CD4-positive, alpha-beta memory T cell (primary cell): ENCODE data around the gene DDX23. TPM values are rescaled to one million over a fixed set of nuclear protein-coding genes. Genes with fewer than 3 reads are reported as not detected.
"Not testable (repeated sequence)": the region's sequence is repeated elsewhere in the genome, so short reads cannot be mapped to it uniquely, and the experiment has no call there.

ENCODE experiments used
- CTCF ChIA-PET: fragments of 350-600 bp; sonication (Branson Sonifier 250); formaldehyde crosslinking; loops from one replicate; lab custom pipeline; 2021; ENCODE audit warnings: inconsistent platforms; ENCODE audit not compliant: partially characterized antibody; lab: Charles Lee
- POLR2A ChIA-PET: fragments of 350-600 bp; sonication (Branson Sonifier 250); formaldehyde crosslinking; loops from one replicate; lab custom pipeline; 2021; ENCODE audit not compliant: partially characterized antibody; lab: Charles Lee
- DNase-seq, 5 donors: peaks; one replicate each; pipeline versions ENCODE4 v3.0.0 to v3.0.0-alpha.2; 2020 to 2022; ENCODE audit warnings: mixed read lengths in 1 of 5
- H3K27ac ChIP-seq: one replicate; pipeline ENCODE4 v1.7.0; 2013; ENCODE audit warnings: low read depth, low read length
- H3K27me3 ChIP-seq: 2 replicates; pipeline ENCODE4 v1.7.0; 2013; ENCODE audit warnings: mild to moderate bottlenecking, low read length, moderate library complexity; ENCODE audit not compliant: insufficient read depth
- H3K36me3 ChIP-seq: 2 replicates; pipeline ENCODE4 v1.7.0; 2013; ENCODE audit warnings: mild to moderate bottlenecking, low read length, moderate library complexity; ENCODE audit not compliant: insufficient read depth
- H3K4me1 ChIP-seq: 2 replicates; pipeline ENCODE4 v1.7.0; 2013; ENCODE audit warnings: mild to moderate bottlenecking, low read length, moderate library complexity; ENCODE audit not compliant: insufficient read depth
- H3K4me3 ChIP-seq, 2 donors: one replicate each; pipeline ENCODE4 v1.7.0; 2013; ENCODE audit warnings: low read length in 2 of 2, mild to moderate bottlenecking in 1 of 2
- H3K9me3 ChIP-seq, 2 donors: one replicate each; pipeline ENCODE4 v1.7.0; 2013; ENCODE audit warnings: low read length in 2 of 2, control low read depth in 1 of 2; ENCODE audit not compliant: control insufficient read depth in 1 of 2
- H3K27ac Mint-ChIP-seq, 7 donors: one replicate each; pipeline ENCODE4 v1.8.0; 2020 to 2021; ENCODE audit warnings: mixed read lengths in 7 of 7, mild to moderate bottlenecking in 6 of 7, inconsistent platforms in 3 of 7, moderate library complexity in 3 of 7
- H3K27me3 Mint-ChIP-seq, 2 donors: one replicate each; pipeline ENCODE4 v1.8.0; 2020 to 2021; ENCODE audit warnings: mixed read lengths in 2 of 2
- H3K36me3 Mint-ChIP-seq, 2 donors: one replicate each; pipeline ENCODE4 v1.8.0; 2020 to 2021; ENCODE audit warnings: mixed read lengths in 2 of 2, inconsistent platforms in 1 of 2, mild to moderate bottlenecking in 1 of 2
- H3K4me1 Mint-ChIP-seq, 4 donors: one replicate each; pipeline ENCODE4 v1.8.0; 2020 to 2021; ENCODE audit warnings: mixed read lengths in 4 of 4, mild to moderate bottlenecking in 1 of 4
- H3K4me3 Mint-ChIP-seq, 8 donors: one replicate each; pipeline ENCODE4 v1.8.0; 2020 to 2021; ENCODE audit warnings: mixed read lengths in 8 of 8, mild to moderate bottlenecking in 7 of 8, moderate library complexity in 6 of 8, inconsistent platforms in 3 of 8
- H3K9me3 Mint-ChIP-seq, 8 donors: one replicate each; pipeline ENCODE4 v1.8.0; 2020 to 2021; ENCODE audit warnings: mixed read lengths in 8 of 8, mild to moderate bottlenecking in 5 of 8, inconsistent platforms in 3 of 8, moderate library complexity in 1 of 8
- intact Hi-C: fragments of 100-400 bp; cut with micrococcal nuclease; formaldehyde crosslinking; loops from one replicate; pipeline ENCODE4 v1.15.1; 2023
- polyA plus RNA-seq, 2 donors: library from polyadenylated mRNA; unstranded; fragments of 300-500 nt; fragmentation: Illumina TruSeq; gene quantifications; one replicate each; pipeline ENCODE4 v1.2.3, GENCODE V29; 2021
- total RNA-seq, 2 experiments: library from RNA; stranded (reverse); gene quantifications; one replicate each; pipeline ENCODE4 v1.2.3, GENCODE V29; 2021

The DDX23 gene
- total and polyA plus RNA-seq, 4 experiments from 2014 or later = 14.3 to 158 (median 106) TPM

GRCh38 chr12:48858043-48858442 is 6.1 kb upstream of the DDX23 start:
- peaks cover 5% of the 10 kb centered on the region in 2 donors for H3K27me3 Mint-ChIP-seq
- H3K9me3 ChIP-seq = no peaks in the 10 kb centered on the region
- H3K36me3 Mint-ChIP-seq = peaks cover 2 to 3% of the 10 kb centered on the region in 2 donors
- intact Hi-C loops = no loop called here
- H3K27ac ChIP-seq = no peak overlapping the region
- H3K9me3 Mint-ChIP-seq = no peaks in the 10 kb centered on the region
- ChIA-PET CTCF (interaction anchor here (7.6 to 13.4 kb wide), 2 partner anchors 30 to 80 kb away, joined by 154 to 247 read pairs; no protein-coding TSS in a partner anchor), POLR2A (no interaction called here)
- H3K4me3 Mint-ChIP-seq = no peak overlapping the region
- H3K27me3 ChIP-seq = peaks cover 8% of the 10 kb centered on the region
- H3K27ac Mint-ChIP-seq = no peak overlapping the region
- peaks cover 1% of the 10 kb centered on the region for H3K4me1 ChIP-seq
- no peak overlapping the region for H3K4me3 ChIP-seq
- H3K4me1 Mint-ChIP-seq = peaks cover 3 to 5% (median 4%) of the 10 kb centered on the region in 4 donors
- H3K36me3 ChIP-seq = no peaks in the 10 kb centered on the region
- DNase-seq = no peak

GRCh38 chr12:48857278-48857994 is 5.5 kb upstream of the DDX23 start:
- ChIA-PET CTCF (interaction anchor here (0.9 to 13.4 kb wide), 5 partner anchors 8 to 121 kb away, joined by 4 to 247 read pairs (median 7); partner anchors contain the start of genes RND1 and WNT1), POLR2A (interaction anchor here (0.6 to 7.7 kb wide), 2 partner anchors 9 to 333 kb away, joined by 3 to 82 read pairs; partner anchors contain the start of gene RND1)
- Mint-ChIP-seq H3K27ac (no peak overlapping the region), H3K36me3 (peaks cover 2 to 3% of the 10 kb centered on the region in 2 donors), H3K4me3 (no peak overlapping the region), H3K4me1 (peaks cover 9 to 10% (median 10%) of the 10 kb centered on the region in 4 donors), H3K9me3 (no peaks in the 10 kb centered on the region), H3K27me3 (peaks cover under 1 to 4% of the 10 kb centered on the region in 2 donors)
- intact Hi-C loops = no loop called here
- Histone ChIP-seq H3K27me3 (peaks cover 2% of the 10 kb centered on the region), H3K4me3 (no peak overlapping the region), H3K4me1 (peaks cover 7% of the 10 kb centered on the region), H3K27ac (no peak overlapping the region), H3K9me3 (no peaks in the 10 kb centered on the region), H3K36me3 (no peaks in the 10 kb centered on the region)
- DNase-seq = no peak

GRCh38 chr12:48856379-48856778 is 4.4 kb upstream of the DDX23 start:
- H3K27ac ChIP-seq = no peak overlapping the region
- Mint-ChIP-seq H3K36me3 (peaks cover 3 to 8% of the 10 kb centered on the region in 2 donors), H3K27me3 (no peaks in the 10 kb centered on the region), H3K27ac (peak overlapping the region in 1 of 7 donors; percentile 24), H3K4me1 (peaks cover 11 to 20% (median 14%) of the 10 kb centered on the region in 4 donors), H3K9me3 (no peaks in the 10 kb centered on the region), H3K4me3 (no peak overlapping the region)
- no peaks in the 10 kb centered on the region for H3K27me3 ChIP-seq
- no peaks in the 10 kb centered on the region for H3K9me3 ChIP-seq
- no peak for DNase-seq
- POLR2A ChIA-PET = interaction anchor here (7.7 kb wide), 1 partner anchor 10 kb away, joined by 82 read pairs; the partner anchor contains the start of gene RND1
- no peaks in the 10 kb centered on the region for H3K36me3 ChIP-seq
- CTCF ChIA-PET = interaction anchor here (0.9 to 13.4 kb wide), 7 partner anchors 9 to 122 kb away, joined by 3 to 247 read pairs (median 7); partner anchors contain the start of genes RND1 and WNT1
- H3K4me3 ChIP-seq = no peak overlapping the region
- intact Hi-C loops = no loop called here
- peaks cover 8% of the 10 kb centered on the region for H3K4me1 ChIP-seq

- H3K36me3 ChIP-seq = not testable (repeated sequence)
- POLR2A ChIA-PET = interaction anchor here (7.7 kb wide), 1 partner anchor 11 kb away, joined by 82 read pairs; the partner anchor contains the start of gene RND1
- CTCF ChIA-PET = interaction anchor here (1.2 to 13.4 kb wide), 8 partner anchors 9 to 139 kb away, joined by 3 to 247 read pairs (median 56); partner anchors contain the start of gene RND1
These were observed 3.0 kb upstream of the DDX23 start for GRCh38 chr12:48854932-48855331.

GRCh38 chr12:48854488-48854887 is 2.5 kb upstream of the DDX23 start:
- H3K4me1 ChIP-seq = peaks cover 26% of the 10 kb centered on the region
- no peak overlapping the region for H3K4me3 ChIP-seq
- Mint-ChIP-seq H3K4me1 (peaks cover 24 to 38% (median 31%) of the 10 kb centered on the region in 4 donors), H3K27ac (peak overlapping the region in 1 of 7 donors; percentile 25), H3K27me3 (no peaks in the 10 kb centered on the region), H3K36me3 (peaks cover 9 to 25% of the 10 kb centered on the region in 2 donors), H3K4me3 (no peak overlapping the region), H3K9me3 (no peaks in the 10 kb centered on the region)
- H3K27ac ChIP-seq = no peak overlapping the region
- no peaks in the 10 kb centered on the region for H3K27me3 ChIP-seq
- POLR2A ChIA-PET = interaction anchor here (0.7 to 7.7 kb wide), 3 partner anchors 12 to 125 kb away, joined by 3 to 82 read pairs (median 54); partner anchors contain the start of genes RND1 and WNT1
- no peak for DNase-seq
- intact Hi-C loops = no loop called here
- H3K36me3 ChIP-seq = peaks cover 8% of the 10 kb centered on the region
- CTCF ChIA-PET = interaction anchor here (0.8 to 13.4 kb wide), 19 partner anchors 10 to 142 kb away, joined by 3 to 247 read pairs (median 11); partner anchors contain the start of genes CACNB3, RND1 and WNT1
- no peaks in the 10 kb centered on the region for H3K9me3 ChIP-seq

More at GRCh38 chr12:48854932-48855331, 3.0 kb upstream of the DDX23 start:
- H3K4me3 Mint-ChIP-seq, H3K4me3 ChIP-seq, DNase-seq, H3K9me3 Mint-ChIP-seq, H3K9me3 ChIP-seq, H3K27ac ChIP-seq, intact Hi-C loops, H3K27me3 Mint-ChIP-seq, H3K27me3 ChIP-seq: not testable (repeated sequence)
- H3K4me1 ChIP-seq = peaks cover 22% of the 10 kb centered on the region
- H3K4me1 Mint-ChIP-seq = peaks cover 22 to 34% (median 27%) of the 10 kb centered on the region in 4 donors
- H3K36me3 Mint-ChIP-seq = peaks cover 7 to 21% of the 10 kb centered on the region in 2 donors
- H3K27ac Mint-ChIP-seq = peak overlapping the region in 1 of 7 donors; percentile 25

GRCh38 chr12:48852734-48853688 is 1.0 kb upstream of the DDX23 start:
- Mint-ChIP-seq H3K4me1 (peaks cover 27 to 43% (median 35%) of the 10 kb centered on the region in 4 donors), H3K4me3 (peak overlapping the region; percentile 91 to 100 (median 98)), H3K27ac (peak overlapping the region; percentile 92 to 99 (median 99)), H3K27me3 (no peaks in the 10 kb centered on the region), H3K9me3 (no peaks in the 10 kb centered on the region), H3K36me3 (peaks cover 9 to 29% of the 10 kb centered on the region in 2 donors)
- peaks cover 29% of the 10 kb centered on the region for H3K4me1 ChIP-seq
- intact Hi-C loops = loop anchor here (1.0 kb wide), 8 partner anchors 12 to 165 kb away; partner anchors contain the start of genes PRKAG1 and RND1
- CTCF ChIA-PET = interaction anchor here (0.6 to 13.4 kb wide), 39 partner anchors 9 to 321 kb away, joined by 3 to 247 read pairs (median 8); partner anchors contain the start of genes ARF3, CACNB3, FKBP11 and RND1
- H3K9me3 ChIP-seq = no peaks in the 10 kb centered on the region
- peaks cover 12% of the 10 kb centered on the region for H3K36me3 ChIP-seq
- H3K4me3 ChIP-seq = peak overlapping the region; percentile 39 to 95
- peak; percentile 85 to 88 (median 87) for DNase-seq
- POLR2A ChIA-PET = interaction anchor here (0.8 to 7.7 kb wide), 33 partner anchors 8 to 888 kb away, joined by 3 to 82 read pairs (median 6); partner anchors contain the start of genes ARF3, CACNB3, FKBP11 and KANSL2
- no peaks in the 10 kb centered on the region for H3K27me3 ChIP-seq
- peak overlapping the region; percentile 91 for H3K27ac ChIP-seq
